HG03196 (cell line): ENCODE results near the gene LTK.

ENCODE experiments used
- ATAC-seq: cut with Tn5 transposase; IDR thresholded peaks from one replicate; pipeline ENCODE4 v1.9.1; 2021; ENCODE audit not compliant: unreplicated experiment

Gene LTK

DNA sequence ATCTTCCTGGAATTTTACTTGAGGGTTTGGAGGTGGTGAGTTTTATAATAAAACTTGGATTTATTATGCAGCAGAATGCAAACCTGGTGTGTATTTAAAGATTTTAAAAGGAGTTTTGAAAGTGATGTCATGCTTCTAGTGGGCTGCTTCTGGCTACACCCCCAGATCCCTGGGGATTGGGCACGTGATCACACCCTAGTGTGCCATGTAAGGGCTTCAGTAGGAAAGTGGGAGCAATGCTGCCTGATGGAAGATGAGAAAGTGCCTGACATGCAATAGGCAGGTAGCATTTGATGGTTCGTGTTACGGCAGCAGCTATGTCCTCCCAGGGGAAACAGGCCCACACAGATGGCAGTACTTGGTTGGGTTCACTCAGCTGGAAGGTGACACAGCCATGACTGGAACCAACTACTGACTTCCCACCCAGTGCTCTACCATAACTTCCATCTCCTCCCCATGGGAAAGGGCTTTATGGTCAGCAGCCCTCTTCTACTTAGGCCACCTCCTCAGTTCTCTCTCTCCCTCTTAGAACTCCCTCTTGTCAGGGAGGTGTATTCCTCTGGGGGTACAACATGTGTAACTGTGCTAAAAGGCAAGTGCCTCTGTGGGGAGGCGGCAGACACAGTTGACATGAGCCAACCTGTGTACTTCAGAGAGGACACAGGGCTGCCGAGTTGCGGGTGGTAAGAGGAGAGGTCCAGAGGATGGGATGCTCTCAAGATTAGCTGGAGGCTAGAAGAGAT is 14.3 kb downstream of the LTK start:
- no peak for ATAC-seq

DNA sequence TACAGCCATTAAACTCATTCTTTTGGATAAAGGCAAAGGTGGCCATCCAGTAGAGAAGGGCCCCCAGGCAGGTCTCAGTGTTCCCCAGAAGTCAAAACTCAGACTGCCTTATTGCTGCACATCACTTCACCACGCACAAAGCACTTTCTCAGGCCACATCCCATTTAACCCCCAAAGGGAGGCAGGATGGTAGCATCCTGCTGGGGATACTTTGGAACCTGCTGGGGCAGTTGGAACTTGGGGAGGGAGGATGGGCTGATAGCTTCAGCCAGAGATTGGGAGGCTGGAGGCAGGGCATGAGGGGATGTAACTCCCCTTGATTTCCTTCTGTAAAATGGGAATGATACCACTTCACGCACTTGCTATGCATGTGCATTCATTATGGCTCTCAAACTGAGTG is 15.0 kb downstream of the LTK start:
- no peak for ATAC-seq

DNA sequence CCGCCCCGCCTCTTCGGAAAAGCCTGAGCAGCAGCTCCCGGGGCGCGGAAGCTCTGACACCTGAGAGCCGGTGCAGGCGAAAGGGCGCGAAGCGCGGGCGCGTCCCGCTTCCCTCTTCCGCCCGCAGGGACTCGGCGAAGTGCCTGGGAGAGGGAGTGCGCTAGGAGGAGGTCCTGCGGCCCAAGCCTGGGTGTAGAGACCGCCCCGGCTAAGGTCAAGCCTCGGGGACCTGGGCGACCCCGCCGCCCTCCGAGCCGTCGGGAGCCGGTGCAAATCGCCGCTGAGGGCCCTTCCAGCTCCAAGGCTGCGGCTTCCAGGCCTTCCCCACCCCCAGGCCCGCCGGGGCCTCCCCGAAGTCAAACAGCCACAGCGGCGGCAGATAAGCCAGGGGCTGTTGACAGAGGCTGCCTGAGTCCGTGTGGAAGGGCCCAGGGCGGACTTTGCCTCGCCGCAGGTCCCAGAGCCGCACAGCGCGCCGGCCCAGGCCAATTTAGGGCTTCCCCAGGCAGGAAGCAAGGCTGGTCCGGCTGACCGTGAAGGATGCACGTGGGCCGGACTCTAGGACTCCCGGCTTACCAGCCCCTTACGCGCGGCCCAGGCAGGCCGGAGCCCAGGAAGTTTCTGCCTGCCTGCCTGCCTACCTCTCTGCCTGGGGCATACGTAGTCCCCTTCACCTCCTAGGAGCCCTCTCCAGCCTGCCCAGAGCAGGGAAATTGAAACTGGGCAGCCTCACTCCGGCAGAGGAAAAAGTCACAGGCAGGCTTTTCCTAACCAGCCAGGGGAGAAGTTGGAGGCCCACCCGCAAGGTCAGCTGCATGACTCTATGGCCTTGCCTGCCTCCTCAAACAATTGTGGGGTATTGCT is 17.7 kb downstream of the LTK start:
- no peak for ATAC-seq

DNA sequence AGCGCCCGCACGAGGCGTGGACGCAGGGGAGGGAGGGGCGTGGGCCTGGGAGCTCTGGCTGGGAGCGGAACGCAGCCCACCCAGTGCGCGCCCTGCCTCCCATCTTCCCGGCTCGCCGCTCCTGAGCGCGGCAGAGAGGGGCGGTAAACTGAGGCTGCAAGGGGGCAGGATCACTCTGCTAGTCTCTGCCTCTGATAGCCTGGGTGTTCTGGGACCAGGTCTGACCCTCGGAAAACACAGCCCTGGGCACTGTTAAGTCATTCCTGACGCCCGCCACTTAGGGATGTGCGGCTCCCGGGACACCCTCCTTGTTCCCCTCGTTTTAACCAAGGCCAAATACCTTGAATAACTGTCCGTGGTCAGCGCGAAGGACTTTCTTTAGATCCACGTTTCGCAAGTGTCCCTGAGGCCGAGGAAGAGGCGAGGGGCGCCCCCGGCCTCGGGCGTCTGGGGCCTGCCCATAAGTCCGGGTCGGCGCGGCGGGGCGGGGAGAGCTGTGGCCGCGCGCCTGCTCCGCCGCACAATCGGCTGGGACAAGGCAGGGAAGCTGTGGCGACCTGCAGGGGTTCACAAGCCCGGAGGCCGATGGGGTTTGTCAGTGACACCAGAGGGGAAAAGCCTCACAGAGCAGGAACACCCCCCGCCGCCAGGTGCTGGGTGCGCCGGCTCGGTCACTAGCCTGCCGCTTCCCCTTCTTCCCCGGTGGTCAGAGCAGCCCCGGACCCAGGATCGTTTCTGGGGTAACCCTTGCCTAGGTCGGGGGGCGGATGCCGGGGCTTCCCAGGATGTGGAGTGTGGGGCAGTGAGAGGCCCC is 18.5 kb downstream of the LTK start:
- no peak for ATAC-seq

DNA sequence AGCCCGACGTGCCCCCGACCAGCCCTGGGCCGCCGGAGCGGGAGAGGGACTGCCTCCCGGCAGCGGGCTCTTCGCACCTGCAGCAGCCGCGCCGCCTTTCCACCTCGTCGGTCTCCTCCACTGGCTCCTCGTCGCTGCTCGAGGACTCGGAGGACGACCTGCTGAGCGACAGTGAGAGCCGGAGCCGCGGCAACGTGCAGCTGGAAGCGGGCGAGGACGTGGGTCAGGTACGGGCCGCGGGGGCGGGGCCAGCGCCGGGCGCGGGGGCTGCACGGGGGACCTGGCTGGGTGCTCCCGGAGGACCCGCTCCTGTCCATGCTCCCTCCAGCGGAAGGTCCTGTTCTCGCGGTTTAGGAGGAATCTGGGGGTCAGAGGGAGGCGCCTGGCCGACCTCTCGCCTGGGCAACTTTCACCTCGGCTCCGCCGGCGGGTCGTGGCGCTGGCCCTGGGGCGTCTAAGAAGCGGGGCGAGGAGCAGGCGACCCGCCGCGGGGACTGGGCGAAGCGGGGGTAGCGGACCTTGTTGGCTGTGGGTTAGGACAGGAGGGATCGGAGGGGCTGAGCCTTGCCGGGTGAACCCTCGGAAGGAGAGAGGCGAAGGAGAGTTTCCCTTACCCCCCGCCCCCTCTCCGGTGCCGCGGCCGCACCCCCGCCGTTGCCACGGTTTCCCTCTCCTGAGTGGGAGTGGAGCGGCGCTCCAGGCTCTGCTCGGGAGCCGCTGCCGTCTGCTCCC is 19.3 kb downstream of the LTK start:
- peak; percentile 10 for ATAC-seq

DNA sequence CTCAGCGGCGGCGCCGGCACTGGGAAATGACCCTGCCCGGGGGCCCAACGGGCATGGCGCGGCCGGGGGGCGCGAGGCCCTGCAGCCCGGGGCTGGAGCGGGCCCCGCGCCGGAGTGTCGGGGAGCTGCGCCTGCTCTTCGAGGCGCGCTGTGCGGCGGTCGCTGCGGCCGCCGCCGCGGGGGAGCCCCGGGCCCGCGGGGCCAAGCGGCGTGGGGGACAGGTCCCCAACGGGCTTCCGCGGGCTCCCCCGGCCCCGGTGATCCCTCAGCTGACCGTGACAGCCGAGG is 19.8 kb downstream of the LTK start:
- ATAC-seq, result no peak

DNA sequence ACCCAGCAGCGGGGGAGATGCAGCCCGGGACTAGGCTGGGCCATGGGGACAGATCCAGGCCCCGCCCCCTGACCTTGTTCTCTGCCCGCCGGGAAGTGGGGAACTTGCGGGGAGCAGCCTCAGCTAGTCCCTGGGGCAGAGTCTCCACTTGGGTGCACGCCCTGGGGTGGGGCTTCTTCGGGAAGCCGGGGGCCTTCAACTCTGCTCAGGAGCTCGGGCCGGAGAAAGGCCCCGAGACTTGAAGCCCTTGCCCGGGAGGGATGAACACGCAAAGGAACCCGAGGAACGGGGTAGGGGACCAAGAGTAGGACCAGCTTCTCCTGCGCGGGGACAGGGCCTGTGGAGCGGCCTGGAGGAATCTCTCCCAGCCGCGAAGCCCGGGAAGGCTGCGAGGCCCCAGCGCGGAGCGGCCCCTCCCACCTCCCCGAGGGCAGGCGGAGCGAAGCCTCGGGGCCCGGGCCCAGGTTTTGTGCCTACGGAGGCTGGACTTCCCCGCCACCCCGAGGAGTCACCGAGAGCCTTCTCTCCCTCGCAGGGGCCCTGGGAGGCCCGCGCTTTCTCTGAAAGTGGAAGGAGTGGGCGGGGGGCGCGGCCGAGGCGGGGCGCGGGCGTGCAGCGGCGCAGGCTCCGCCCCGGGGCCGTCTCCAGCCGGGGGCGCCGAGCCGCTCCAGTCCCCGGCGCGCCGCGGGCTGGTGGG is 20.3 kb downstream of the LTK start, which contains the start of gene ITPKA:
ITPKA (plus strand) TSS at position 670 of the 697 bp plus-strand sequence. CDS start 54 bp downstream, outside the sequence.
- ATAC-seq, result peak; percentile 56

DNA sequence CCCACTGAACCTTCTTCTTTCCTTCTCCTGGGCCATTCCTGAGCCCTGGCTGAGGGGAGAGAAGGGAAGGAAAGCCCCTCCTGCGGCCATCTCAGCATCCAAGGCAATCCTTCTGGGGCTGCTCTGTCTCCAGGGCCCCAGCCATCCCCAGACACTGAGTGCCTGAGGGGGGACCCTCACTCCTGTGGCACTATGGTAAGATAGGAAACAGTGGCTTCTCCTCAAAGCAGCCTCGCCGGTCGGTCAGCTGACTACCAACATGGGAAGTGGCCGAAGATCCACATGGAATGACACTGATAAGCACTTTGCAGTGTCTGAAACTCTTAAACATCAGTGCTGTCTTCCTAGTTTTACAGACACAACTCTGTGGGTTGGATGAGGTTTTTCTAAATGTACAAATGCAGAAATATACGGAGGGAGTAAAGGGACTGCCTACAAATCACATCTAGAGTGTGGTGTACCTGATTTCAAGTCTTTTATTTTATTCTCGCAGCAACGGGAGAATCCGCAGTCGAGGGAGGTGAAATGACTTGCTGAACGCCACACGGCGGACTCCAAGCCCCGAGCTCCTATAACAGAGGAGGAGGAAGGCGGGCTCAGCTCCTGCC is 20.9 kb downstream of the LTK start:
- ATAC-seq, result no peak

DNA sequence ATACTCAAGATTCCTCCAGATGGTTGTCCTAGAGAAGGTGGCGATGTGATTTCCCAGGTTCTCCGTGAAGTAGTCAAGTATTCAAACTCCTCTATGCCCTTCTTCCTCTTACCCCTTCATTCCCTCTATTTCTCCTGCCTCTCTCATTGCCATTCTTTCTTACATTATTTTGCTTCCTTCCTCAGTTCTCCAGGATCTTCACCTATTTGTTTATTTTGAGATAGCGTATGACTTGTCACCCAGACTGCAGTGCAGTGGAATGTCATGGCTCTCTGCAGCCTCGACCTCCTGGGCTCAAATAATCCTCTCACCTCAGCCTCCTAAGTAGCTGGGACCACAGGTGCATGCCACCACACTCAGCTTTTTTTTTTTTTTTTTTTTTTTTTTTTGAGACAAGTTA is 21.7 kb downstream of the LTK start:
- no peak for ATAC-seq

DNA sequence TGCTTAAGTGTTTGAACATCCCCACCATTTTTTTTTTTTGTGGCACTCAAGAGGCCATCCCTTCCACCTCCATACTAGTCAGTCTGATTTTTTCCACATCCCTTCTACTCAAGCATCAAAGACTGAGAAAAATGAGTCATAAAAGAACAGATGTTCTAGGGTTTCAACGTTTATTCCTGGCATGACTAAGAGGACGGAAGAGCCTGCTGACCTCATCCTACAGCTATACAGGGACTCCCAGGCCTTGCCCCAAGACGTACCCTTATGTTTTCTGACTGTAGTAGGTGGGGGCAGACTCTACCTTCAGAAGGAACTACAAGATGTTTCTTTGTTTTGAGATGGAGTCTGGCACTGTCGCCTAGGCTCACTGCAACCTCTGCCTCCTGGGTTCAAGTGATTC is 23.3 kb downstream of the LTK start:
- peak; percentile 25 for ATAC-seq

DNA sequence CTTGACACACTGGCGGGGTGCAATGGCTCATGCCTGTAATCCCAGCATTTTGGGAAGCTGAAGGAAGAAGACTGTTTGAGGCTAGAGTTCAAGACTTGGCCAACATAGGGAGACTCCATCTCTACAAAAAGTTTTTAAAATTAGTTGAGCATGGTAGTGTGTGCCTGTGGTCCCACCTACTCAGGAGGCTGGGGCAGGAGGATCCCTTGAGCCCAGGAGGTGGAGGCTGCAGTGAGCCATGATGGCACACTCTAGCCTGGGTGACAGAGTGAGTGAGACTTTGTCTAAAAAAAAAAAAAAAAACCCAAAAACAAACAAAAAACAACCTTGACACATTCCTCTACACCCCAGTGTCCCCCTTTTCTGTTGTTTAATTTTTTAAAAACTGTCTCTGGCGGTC is 24.0 kb downstream of the LTK start:
- no peak for ATAC-seq

DNA sequence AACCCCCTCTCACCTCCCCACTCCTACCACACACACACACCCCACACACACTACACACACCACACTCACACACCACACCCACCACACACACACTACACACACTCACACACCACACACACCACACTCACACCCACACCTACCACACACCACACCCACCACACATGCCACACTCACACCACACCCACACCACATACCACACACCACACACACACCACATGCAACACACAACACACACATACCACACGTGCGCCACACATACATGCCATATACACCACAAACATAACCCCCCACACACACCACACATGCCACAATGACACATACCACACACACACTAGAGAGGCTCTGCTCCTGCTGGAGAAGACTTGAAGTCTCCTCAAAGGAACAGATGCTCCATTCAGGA is 25.8 kb downstream of the LTK start:
- no peak for ATAC-seq

DNA sequence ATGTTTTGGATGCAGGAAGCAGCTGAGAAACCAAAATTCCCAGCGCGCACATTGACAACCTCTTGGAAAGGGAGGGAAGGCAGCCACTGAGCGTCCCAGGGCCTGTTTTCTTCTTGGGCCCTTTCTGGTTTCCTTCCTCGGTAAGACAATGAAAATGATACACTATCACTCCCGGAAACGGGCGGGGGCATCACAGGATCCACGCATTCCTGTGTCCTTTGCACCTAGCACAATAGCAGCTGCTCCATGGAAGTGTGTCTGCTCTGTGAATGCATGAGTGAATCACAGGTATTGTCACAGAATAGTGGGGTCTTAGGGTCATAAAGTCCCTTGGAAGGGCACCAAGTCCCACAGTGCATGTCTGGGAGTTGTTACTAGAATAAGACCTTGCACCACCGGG is 26.2 kb downstream of the LTK start:
- no peak for ATAC-seq

DNA sequence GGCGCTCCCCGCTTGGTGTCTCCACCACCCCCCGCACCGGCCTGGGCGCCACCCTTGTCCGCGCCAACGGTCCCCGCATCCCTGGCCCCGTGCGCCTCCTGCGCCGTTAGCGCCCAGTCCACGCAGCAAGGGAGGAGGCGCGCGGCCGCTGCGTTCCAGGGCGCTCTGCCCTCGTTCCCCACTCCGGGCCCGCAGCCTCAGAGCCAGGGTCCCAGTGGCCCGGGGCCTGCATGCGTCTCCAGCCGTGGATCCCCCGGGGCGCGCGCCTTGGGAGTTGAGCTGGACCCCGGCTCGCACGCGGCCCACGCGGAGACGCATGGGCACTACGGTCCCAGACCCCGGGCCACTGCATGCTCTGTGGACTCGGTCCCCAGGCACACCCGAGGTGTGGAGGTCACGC is 27.3 kb downstream of the LTK start:
- no peak for ATAC-seq

DNA sequence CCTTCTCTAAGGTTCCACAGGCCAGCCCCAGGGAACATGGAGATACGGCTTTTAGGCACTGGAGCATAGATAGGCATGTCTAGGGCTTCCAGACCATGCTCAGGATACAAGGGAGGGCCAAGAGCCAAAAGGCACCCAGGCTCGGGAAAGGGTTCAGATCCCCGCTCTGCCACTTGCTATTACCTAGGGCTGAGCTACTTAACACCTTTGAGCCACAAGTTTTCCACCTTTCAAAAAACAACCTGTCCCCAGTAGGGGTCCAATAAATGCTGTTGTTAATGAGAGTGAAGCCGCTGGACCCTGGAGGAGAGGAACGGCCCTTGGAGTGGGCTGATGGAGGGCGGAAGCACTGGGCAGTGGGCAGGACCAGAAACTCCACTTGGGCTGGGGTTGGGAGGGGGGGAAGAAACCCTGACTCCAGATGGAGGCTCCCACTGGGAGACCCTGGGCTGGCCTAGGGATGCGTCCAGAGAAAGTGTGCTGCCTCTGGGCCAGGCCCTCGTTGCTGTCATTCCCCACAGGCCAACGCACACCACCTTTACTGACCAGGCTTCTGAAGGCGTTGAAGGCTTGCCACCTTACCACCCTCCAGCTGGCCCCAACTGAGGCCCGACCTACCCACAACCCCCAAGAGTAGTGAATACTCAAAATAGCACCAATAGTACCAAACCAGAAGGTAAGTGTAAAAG is 28.5 kb downstream of the LTK start:
- no peak for ATAC-seq

DNA sequence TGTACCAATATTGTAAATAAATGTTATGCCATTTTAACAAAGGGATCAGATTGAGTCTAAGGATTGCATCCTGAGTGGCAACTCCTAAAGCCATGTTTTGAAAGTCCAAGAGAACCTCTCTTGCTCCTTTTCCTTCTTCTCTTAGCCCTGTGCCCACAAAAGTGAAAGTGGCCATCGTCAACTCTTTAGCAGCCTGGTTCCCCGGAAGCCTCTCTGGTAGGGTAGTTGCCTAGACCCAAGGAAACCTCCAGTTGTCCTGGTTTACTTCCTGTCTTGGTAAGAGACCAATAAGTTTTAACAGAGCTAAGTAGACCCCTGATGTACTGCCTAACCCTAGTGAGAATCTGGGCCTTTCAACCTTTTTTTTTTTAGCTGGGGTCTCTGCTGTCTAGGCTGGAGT is 30.1 kb downstream of the LTK start:
- ATAC-seq, result no peak

DNA sequence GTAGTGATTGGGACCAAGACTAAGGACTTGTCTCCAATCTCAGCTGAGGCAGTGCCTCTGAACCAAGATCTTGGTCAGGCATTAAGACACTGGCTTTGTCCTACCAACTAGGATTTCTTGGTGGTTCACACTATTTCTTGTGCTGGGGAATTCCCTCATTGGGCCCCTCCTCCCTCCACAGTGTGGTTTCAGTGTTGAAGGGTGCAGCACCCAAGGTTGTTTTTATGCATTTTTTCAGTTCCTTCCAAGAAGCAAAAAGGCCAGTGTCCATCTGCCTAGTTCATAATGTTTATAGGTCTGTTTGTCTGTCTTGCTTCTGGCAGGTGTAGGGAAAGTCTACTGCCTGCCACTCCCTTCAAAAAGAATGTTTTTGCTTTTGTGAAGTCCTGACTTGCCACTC is 30.5 kb downstream of the LTK start:
- no peak for ATAC-seq

DNA sequence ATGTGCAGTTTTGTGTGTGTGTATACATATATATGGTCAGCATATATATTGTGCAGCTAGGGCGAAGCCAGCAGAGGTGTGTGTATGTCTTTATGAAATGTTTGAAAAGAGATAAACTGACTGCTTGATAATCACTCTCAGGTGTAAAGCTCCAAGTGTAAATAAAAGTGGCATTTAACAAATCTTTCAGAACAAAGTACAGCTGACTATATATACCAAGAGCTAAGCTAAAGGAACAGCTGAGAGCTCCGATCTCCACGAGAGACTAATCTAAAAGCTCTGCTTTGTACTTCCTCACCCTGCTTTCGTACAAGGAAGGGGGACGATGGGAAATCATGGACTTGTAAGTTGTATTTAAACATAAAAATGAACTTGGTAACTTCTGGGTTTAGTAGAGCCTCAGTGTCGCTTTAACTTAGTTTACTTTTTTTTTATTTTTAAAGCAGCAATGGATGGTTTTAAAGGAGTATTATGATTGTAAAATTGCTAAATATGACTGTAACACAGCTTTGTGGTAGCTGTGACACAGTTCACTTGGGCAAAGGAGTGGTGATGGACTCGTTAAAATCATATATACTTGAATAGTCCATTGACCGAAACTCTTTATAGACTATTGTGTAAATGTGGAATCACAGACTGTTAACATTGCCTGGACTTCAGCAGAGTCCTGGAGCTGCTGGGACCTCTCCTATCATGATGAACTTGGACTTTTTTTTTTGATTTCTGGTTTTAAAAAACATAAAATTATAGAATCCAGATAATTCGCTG is 31.3 kb downstream of the LTK start:
- no peak for ATAC-seq
